HFF-Myc (cell line): ENCODE data around the gene SNX4.

Experiments used
- DNase-seq: peaks from one replicate; pipeline ENCODE4 v3.0.0-alpha.2; 2011; ENCODE audit warnings: low read depth; ENCODE audit errors: extremely low read depth
- H3K4me3 ChIP-seq: replicated peaks from 2 replicates; pipeline ENCODE4 v1.5.1; 2011; ENCODE audit warnings: low read depth, mild to moderate bottlenecking, control low read depth, low read length
- TF ChIP-seq, protein P1 (sequence below): IDR thresholded peaks from 2 replicates; pipeline ENCODE4 v1.5.1; 2012; ENCODE audit warnings: mild to moderate bottlenecking, low read depth, low read length, control low read depth; ENCODE audit errors: missing control alignments

The SNX4 gene

DNA sequence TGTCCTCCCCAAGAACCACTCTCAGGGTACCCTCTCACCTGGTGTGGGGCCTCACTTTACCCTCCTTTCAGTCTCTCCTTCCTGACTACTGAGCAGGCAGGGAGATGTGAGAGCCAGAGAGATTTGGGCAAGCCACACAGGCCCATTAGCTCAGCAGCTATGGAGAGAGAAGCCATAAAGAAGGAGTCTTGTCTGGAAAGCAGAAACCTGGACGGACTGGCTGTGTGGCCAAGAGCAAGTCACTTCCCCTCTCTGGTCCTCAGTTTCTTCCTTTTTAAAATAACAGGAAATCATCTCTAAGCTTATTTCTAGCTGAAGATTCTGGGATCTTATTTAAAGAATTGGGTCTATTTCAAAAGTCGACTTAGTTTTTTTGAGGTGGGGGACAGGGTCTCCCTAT, 79.0 kb downstream of the SNX4 start:
- H3K4me3 ChIP-seq: no peak overlapping the region
- TF ChIP-seq, protein P1, sequence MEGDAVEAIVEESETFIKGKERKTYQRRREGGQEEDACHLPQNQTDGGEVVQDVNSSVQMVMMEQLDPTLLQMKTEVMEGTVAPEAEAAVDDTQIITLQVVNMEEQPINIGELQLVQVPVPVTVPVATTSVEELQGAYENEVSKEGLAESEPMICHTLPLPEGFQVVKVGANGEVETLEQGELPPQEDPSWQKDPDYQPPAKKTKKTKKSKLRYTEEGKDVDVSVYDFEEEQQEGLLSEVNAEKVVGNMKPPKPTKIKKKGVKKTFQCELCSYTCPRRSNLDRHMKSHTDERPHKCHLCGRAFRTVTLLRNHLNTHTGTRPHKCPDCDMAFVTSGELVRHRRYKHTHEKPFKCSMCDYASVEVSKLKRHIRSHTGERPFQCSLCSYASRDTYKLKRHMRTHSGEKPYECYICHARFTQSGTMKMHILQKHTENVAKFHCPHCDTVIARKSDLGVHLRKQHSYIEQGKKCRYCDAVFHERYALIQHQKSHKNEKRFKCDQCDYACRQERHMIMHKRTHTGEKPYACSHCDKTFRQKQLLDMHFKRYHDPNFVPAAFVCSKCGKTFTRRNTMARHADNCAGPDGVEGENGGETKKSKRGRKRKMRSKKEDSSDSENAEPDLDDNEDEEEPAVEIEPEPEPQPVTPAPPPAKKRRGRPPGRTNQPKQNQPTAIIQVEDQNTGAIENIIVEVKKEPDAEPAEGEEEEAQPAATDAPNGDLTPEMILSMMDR: no peak
- DNase-seq: no peak

DNA sequence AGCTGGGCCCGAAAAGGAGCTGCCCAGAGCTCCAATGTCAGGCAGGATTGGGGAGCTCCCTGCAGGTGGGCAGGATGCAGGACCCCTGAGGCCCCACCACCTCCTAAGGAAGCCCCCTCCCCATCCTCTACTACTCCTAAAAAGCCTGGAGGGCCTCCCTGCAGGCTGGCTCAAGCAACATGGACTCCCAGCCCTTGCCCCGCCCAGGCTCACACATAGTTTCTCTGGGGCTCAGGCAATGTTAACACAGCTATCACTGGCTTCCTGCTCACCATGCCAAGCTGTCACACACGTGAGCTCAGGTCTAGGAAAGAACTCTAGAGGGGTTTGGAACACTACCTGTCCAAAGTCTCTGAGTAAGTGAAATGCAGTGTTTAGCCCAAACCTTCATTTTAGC, 79.4 kb downstream of the SNX4 start:
- H3K4me3 ChIP-seq: no peak overlapping the region
- no peak for DNase-seq
- TF ChIP-seq, protein P1: no peak

DNA sequence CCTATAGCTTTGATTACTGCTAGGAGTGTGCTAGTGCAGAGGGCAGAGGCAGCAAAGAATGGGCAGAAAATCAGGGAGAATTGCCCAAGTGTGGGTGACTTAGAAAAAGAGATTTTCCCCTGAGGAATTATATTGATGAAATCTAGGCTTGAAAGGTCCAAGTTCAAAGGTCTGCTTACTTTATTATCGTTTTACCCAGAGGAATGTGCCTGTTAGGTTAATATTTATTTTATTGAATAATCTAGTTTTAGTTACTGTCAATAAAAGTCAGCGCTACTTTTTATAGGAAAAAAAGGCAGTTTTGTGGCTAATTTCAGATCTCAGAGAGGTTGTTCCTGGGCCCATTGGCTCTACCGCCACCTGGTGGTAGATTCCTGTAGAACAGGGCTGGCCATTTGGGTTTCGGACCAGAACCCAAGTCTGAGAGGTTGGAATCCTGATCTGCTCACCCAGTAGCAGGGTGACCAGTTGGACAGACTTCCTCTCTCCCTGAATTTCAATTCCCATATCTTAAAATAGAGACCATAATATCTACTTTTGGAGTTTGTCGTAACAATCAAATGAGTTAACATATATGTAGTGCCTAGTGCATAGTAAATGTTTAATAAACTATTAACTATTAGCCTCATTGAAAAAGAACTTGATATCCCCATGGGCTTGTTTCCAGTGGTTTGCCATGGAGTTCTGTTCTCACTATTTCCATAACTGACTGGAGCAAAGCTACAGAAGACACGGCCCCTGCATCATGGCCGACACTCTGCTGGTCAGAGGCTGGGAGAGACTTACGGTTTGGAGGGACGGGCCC, 82.2 kb downstream of the SNX4 start:
- no peak overlapping the region for H3K4me3 ChIP-seq
- TF ChIP-seq, protein P1: peak; percentile 98
- DNase-seq: peak; percentile 21

DNA sequence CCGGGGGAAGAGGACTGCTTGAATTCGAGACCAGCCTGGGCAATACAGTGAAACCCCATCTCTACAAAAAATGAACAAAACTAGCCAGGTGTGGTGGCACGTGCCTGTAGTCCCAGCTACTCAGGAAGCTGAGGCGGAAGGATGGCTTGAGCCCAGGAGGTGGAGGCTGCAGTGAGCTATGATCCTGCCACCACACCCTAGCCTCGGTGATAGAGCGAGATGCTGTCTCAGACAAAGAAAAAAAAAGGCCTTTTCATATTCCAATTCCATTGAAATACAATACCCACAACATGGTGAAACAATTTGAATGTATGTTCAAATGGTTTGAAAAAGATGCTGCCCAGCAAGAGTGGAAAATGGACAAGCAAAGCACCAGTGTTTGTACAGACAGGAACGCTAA, 83.1 kb downstream of the SNX4 start:
- H3K4me3 ChIP-seq: no peak overlapping the region
- TF ChIP-seq, protein P1: no peak
- DNase-seq: no peak

- TF ChIP-seq, protein P1: no peak
These were observed 84.8 kb downstream of the SNX4 start for GRCh38 chr3:125435231-125435630.

GRCh38 chr3:125434582-125435011, 85.4 kb downstream of the SNX4 start:
- TF ChIP-seq, protein P1: no peak
- no peak overlapping the region for H3K4me3 ChIP-seq
- no peak for DNase-seq

More at GRCh38 chr3:125435231-125435630, 84.8 kb downstream of the SNX4 start:
- H3K4me3 ChIP-seq: no peak overlapping the region
- no peak for DNase-seq
